H1 (cell line): Measurements from ENCODE around the gene CXCR3. TPM values are rescaled to one million over a fixed set of nuclear protein-coding genes. Genes with fewer than 3 reads are reported as not detected.

Experiments
- EZH2 ChIP-seq: fragments of 200-600 bp; sonication (generic); IDR thresholded peaks from 2 replicates; pipeline ENCODE4 v1.7.1; 2012; ENCODE audit warnings: low read depth, mild to moderate bottlenecking, moderate library complexity, low read length, inconsistent platforms; ENCODE audit not compliant: severe bottlenecking
- JUND ChIP-seq: IDR thresholded peaks from 2 replicates; pipeline ENCODE4 v1.6.1; 2011; ENCODE audit warnings: mild to moderate bottlenecking, improper control_type of control experiment, low read length
- NANOG ChIP-seq: IDR thresholded peaks from 2 replicates; pipeline ENCODE4 v1.6.1; 2011; ENCODE audit warnings: low read length, low read depth, mild to moderate bottlenecking, inconsistent platforms; ENCODE audit not compliant: insufficient read depth, poor library complexity, severe bottlenecking
- POLR2A ChIP-seq, 2 experiments: IDR thresholded peaks; 1 replicate in 1 of 2; 2 replicates in 1 of 2; pipeline ENCODE4 v1.6.1; 2011; ENCODE audit warnings: low read depth in 2 of 2, low read length in 2 of 2, mild to moderate bottlenecking in 2 of 2; ENCODE audit errors: control extremely low read depth in 1 of 2
- SIX5 ChIP-seq: IDR thresholded peaks from 2 replicates; pipeline ENCODE4 v1.6.1; 2011; ENCODE audit warnings: mild to moderate bottlenecking, low read depth, low read length
- YY1 ChIP-seq: IDR thresholded peaks from 2 replicates; pipeline ENCODE4 v1.6.1; 2011; ENCODE audit warnings: low read depth, mild to moderate bottlenecking, low read length
- polyA plus RNA-seq, 7 experiments: library from polyadenylated mRNA; depleted of rRNA in 3 of 7; stranded (reverse) in 5 of 7; unstranded in 2 of 7; fragments of >200 nt in 5 of 7; fragments of 200-250 nt in 2 of 7; gene quantifications; 1 replicate in 5 of 7; 2 replicates in 1 of 7; 4 replicates in 1 of 7; pipeline versions ENCODE4 v1.2.1 to v1.2.3, GENCODE V29; 2011 to 2013; ENCODE audit warnings: missing spikeins in 2 of 7, mixed read lengths in 2 of 7
- total RNA-seq: library from RNA; stranded (reverse); fragmentation: NEBNext Ultra II Directional; extraction: Animal tissue kit (Norgen Biotek cat#: 25700); gene quantifications from 2 replicates; pipeline ENCODE4 v1.2.1, GENCODE V29; 2021

CXCR3 gene
- total and polyA plus RNA-seq, 2 of the 8 experiments (the other 6 are each of a cell fraction or from before 2014, with no cell fraction given) = not detected

DNA sequence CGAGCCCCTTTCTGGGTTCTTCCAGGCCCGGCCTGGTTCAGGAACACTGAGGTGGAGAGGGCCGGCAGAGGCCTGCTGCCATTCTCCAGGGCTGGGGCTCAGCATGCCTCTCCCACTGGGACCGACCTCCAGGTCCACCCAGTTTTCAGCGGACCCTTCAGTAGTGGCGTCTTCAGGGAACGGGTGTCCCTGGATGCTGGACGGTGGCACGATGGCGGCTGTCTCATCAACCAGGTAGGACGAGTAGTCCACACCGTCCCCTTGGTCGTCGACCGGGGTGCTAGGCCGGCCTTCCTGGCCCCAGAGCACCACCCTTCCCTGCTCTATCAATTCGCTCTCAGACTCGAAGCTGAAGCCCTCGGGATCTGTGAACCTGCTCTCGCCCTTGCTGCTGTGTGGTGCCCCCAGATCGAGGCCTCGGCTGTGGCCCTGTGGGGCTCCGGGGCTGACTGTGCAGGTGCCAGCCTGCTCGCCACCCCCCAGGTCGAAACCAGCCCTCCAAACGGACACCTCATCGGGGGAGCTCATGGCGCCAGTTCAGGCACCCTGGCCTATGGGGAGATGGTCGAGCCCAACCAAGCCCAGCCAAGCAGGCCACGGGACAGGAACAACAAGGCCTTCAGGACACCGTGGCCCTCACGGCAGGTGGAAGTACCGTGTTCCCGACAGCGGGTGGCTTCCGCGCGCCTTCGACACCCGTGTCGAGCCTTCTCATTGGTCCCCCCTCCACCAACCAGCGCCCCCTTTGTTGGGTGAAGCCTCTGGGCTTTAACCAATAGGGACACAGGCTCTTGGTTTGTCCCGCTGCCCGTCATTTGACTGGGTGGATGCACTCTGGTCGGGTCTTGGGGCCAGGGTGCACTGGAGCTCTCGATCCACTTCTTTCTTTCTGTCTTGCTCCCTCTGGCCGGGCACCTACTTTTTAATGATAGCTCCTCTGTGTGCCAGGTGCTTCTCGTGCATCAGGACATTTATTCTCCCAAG is 48.2 kb upstream of the CXCR3 start (continued):
- TF ChIP-seq NANOG (no peak), EZH2 (no peak), JUND (no peak), POLR2A (IDR thresholded peaks at IDR 0.05; ENCODE audit: control extremely low read depth in 1 of 2, low read depth in 2 of 2, low read length in 2 of 2) (no peak), SIX5 (no peak), YY1 (no peak)
